GM18858 (cell line): ENCODE data around the gene ABCC4.
"Not testable (repeated sequence)": the region's sequence is repeated elsewhere in the genome, so short reads cannot be mapped to it uniquely, and the experiment has no call there.

Source experiments
- ATAC-seq: cut with Tn5 transposase; IDR thresholded peaks from one replicate; pipeline ENCODE4 v1.9.1; 2021; ENCODE audit not compliant: unreplicated experiment

The ABCC4 gene

DNA sequence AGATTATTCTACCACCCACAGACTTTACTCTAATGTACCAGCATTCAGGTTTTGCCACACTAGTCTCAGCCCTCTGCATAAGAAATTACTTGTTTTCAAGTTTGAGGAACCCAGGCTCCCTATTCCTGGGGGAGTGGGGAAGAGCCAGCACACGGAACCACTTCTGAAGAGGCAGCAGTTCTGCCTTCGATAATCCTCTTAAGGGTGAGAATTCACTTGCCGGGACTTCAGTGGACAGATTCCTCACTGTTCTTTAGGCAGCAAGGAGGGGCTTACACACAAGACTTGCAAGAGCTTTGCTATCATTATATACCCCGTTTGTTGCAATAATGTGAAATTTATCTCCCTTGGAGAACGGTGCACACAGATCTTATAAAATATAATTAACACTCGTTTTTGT is 133.1 kb downstream of the ABCC4 start:
- no peak for ATAC-seq

DNA sequence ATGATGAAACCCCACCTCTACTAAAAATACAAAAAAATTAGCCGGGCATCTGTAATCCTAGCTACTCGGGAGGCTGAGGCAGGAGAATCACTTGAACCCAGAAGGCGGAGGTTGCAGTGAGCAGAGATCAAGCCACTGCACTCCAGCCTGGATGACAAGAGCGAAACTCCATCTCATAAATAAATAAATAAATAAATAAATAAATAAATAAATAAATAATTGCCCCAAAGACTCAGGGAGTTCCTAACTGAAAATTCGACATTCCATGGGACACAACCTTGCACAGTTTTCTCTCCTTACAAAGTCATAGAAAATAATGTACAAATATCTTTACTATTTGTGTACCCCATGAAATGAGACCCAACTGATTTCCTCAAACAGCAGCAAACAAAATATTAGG is 134.2 kb downstream of the ABCC4 start:
- not testable (repeated sequence) for ATAC-seq

DNA sequence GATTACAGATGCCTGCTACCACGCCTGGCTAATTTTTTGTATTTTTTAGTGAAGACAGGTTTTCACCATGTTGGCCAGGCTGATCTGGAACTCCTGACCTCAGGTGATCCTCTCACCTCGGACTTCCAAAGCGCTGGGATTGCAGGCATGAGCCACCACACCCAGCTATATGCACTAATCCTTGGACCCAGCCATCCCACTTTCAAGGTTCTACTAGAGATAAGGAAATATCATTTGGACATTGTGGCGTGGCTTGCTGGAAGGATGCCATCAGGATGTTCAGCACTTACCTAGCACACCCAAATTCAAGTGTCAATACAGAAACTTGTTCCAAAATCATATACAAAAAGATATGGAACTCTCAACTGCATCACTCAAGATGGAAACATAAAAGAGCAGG is 136.4 kb downstream of the ABCC4 start:
- no peak for ATAC-seq

DNA sequence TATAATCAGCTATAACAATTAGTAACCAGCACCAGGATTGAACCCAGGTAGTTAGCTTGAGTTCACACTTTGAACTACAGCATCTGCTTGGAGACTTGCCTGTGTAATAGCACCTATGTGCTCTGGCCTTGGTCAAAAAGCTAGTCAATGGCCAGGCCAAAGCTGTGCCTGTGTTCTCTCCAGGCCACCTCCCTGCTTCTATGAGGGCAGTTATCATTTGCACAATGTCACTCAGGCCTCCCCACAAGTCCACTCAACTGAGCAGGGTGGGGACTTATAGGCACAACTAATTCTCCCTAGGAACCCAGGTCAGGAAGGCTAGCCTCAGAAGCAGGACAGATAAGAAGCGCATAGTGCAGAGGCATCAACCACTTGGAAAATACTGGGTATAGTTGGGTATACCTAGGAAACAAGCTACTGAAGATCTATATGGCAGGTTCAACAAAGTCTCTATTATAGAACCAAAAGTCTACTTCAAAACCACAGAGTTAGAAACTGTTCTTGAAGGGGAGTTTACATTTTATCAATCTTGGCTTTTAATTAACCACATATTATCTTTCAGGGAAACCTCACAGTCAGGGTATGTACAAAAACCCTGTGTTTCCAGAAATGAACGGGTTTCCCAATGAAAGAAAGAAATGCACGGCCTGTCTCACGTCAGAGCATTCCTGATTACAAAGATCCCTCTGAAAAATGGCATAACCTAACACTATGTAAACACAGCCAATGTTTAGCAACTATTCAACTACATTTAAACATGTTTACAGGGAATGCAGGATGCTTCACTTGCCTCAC is 140.9 kb downstream of the ABCC4 start:
- ATAC-seq: no peak

DNA sequence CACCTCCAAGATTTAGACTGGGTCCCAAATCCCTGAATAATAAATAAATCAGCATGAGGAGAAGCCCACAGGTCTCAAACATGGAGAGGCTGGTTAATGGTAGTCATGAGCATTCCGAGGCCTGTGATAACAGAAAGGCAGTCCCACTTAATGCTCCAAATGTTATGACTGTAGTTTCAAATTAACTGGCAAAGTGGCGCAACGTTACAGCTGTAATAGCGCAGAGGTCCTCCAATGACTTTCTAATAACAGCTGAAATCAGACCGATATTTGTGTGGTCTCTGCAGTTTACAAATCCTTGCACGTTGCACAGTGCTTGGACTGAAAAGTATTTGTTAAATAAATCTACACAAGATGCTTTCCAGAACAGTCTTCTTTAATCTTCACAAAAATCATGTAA is 141.8 kb downstream of the ABCC4 start:
- ATAC-seq: no peak

DNA sequence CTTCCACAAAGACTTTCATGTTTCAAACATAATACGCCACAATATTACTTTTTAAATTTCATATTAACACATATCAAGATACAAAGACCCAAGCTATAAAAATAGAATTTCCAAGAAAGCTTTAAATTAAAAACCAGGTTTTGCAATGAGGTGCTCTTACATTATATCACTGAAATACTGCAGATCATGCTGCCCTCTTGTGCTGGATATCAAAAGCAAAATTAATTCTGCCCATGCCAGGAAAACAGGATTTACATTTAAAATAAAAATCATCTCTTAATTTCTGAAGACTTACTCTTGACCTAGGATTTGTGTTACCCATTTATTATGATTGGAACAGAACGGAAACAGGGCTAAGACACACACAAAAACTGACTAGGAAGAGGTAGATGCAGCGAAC is 145.0 kb downstream of the ABCC4 start:
- no peak for ATAC-seq

DNA sequence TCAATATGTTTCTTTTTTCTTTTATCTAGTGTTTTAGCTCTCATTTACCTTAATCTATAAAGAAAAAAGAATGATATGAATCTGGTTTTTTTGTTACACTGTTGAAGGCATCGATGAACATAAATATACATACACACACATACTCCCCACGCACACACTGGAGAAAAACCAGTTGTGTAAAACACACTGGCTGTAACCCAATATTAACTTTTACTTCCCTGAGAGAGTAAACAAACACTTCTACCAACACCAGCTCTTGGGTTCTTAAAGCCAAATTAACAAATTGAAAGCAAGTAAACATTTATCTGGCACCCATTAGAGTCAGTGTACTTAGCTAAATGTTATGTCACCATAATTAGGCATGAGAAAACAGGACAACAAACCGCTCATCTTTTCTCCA is 145.7 kb downstream of the ABCC4 start:
- ATAC-seq: no peak

DNA sequence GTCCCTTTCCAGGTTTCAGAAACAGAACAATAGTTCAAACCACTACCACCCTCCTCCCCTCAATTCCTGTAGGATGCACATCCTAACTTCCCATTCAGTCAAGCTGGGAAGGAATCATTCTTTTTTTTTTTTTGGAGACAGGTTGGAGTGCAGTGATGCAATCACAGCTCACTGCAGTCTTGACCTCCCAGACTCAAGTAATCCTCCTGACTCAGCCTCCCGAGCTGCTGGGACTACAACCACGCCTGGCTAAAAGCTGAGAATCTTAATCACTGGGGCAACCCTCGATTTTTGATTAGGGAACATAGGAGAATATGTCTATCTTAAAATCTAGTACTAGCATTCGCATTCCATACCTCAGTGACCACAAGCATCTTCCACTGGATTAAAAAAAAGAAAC is 146.2 kb downstream of the ABCC4 start:
- no peak for ATAC-seq

DNA sequence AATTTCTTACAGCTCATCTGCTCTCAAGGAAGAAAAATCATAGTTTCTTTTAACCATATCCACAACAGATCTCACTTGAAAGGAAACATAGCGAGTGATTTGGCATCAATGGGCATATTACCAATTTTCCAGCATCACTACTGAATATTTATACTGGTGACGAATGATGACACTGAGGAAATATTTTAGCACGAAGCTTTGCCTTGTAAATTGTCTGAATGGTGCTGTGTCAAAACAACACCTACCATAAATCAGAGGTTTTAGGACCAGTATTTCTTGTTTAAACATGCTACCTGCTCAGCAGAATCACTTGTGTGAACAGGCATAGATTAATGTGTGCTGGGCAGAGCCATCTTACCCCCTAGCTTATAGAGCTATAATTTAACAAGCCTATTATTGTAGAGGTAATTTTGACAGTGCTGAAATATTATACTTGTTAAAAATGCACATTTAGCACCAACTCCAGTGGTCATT is 146.8 kb downstream of the ABCC4 start:
- ATAC-seq: no peak

DNA sequence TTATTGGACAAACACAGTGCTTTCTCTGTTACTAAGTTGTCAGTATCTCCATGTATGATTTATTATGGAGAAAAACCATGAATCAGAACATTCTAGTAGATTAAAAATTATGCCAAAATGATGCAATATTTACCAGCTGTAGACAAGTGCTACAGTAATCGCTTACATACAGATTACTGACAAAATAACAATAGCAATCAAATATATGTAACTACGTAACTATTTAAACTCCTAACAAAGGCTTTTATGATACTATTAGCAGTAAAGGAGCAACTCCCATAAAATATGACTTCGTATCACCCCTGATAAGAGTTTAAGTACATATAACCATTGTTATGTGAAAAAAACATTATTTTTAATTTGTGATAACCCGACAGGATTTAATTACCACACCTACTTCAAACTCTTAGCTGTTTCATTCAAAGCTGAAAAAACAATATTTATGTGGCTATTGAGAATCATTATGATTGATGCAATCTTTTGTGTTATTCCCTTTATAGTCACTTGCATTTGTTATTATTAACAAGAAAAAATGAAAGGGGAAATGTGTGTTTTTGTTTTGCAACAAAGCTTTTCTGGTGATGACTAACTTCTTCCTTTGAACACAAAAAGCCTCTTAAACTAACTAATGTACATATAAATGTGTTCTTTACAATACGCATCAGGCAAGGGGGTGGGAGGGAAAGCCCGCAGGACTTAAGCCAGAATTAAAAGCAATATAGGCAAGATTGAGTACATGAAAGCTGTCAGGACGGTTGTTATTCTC is 147.4 kb downstream of the ABCC4 start:
- no peak for ATAC-seq

DNA sequence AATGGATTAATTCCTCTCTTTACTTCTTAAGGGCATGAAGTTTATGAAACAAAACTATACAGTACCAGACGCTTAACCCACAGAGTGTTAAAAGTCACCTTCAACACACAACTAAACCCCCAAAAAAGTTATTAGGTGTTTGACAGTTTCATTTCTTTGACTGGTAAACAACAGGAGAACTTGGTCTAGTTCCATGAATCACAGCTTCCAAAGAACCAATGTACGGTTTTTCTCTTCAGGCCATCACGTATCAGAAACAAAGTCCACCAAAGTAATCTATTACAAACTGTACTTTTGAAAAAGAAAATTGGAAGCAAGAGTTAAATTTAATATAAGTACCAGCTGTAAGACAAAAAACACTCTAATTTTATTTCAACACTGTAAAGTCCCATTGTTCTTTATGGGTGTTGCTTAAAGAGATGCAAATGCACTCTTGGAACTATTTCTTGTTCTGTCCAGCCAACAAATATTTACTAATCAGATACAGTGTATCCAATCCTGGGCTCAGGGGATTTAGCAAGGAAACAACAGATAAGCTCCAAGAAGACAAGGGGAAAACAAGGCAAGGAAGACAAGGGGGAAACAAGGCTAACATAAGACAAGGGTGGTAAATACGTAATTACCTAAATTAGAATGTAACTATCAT is 149.2 kb downstream of the ABCC4 start:
- no peak for ATAC-seq

DNA sequence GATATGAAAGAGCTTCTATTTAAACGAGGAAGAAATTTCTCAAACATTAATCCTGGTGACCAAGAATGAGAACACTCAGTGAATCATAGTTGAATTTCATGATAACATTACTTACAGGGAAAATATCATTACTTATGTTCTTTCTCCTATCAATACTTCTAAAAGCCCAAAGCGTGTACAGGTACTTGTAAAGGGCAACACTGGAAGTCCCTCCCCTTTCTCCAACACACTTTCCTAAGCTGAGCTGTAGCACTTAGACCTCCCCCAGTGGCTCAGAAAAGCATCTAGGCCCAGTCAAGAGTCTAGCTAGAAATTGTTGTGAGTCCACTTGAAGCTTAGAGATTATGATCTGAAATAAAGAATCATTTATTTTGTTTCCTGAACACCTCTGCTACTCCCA is 150.7 kb downstream of the ABCC4 start:
- no peak for ATAC-seq

DNA sequence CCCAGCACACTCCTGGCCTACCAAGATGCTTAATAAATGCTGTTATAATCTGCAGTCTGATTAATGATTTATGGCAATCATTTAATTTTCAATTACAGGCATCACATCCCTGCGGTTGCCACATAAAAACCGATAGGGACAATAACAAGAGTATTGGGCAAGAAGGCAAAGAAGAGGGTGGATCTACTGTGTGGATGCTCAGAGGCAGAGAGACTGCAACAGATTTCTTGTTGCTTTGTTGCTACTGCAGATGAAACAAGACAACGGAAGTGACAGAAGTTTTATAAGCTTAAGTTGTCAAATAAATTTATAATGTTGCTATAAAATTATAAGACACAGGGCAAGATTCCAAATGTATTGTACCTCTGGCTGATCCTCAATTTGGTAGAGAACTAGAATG is 154.8 kb downstream of the ABCC4 start:
- ATAC-seq: no peak

DNA sequence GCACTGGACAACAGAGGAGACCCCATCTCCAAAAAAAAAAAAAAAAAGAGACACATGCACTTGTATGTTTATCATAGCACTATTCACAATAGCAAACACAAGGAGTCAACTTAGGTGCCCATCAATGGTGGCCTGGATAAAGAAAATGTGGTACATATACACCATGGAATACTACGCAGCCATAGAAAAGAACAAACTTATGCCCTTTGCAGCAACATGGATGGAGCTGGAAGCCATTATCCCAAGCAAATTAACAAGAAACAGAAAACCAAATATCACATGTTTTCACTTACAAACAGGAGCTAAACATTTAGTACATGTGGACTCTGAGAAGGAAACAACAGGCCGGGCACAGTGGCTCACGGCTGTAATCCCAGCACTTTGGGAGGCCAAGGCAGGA is 155.7 kb downstream of the ABCC4 start:
- no peak for ATAC-seq

DNA sequence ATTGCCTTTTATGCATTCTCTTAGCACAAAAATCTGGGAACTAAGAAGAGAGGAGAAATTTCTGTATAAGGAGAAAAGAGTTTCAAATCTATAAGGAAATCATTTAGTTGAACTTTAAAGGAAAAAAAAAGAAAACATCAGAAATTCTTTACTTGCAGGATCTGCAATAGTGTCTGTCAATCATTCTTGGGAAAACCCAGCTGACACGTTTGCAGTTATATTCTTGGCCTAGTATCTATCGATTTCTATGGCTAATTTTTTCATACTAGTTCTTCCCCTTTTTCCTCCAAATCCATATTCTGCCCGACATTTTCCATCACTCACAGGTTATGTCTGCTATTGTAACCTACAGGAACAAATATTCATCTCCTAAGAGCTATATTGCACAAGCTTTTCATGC is 160.7 kb downstream of the ABCC4 start:
- ATAC-seq: no peak

DNA sequence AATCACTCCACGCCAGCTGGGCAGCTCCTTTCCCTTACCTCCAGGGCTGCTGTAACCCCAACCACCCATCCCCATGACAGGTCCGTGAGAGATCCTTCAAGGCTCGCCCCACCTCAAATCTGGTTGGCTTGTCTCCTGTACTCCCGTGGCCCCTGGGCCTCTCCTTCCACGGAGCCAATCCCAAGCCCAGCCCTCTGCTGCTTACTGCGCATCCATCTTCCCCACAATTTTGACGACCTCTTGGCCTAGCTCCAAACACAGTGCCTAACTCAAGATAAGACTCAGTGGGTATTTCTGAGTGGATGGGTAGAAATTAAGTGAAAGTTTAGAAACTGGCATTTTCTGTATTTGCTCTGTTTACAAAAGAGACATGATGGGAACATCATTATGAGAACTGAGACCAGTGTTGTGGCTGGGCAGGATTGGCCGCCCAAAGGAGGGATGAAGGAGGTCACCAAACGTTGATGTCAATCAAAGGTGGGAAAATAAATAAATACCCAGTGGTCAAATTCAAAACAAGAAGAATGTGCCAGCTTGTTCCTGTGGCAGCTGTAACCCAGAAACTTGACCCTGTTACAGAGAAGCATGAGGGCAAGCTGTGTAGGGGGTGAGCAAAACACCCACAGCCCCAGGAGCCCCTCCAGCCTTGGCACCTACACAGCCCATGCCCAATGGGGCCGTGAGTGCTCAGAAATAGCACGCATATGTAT is 162.2 kb downstream of the ABCC4 start:
- ATAC-seq: no peak

DNA sequence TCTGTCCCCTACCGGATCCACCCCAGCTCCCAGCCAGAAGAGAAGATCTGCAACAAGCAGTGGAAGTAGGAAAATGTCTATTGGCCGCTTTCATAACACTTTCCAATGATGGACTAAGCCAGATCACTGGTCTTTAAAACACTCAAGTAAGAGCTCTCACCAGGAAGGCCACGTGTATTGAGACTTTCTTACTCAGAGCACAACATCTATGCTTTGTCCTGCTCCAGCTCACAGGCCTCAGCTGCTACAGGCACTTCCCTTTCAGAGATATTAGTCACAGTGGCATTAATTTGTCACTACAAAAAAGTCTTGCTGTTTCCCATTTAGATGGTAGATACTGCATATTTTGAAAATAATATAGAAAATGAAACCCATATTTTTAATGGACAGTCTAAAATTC is 164.2 kb downstream of the ABCC4 start:
- peak; percentile 96 for ATAC-seq

DNA sequence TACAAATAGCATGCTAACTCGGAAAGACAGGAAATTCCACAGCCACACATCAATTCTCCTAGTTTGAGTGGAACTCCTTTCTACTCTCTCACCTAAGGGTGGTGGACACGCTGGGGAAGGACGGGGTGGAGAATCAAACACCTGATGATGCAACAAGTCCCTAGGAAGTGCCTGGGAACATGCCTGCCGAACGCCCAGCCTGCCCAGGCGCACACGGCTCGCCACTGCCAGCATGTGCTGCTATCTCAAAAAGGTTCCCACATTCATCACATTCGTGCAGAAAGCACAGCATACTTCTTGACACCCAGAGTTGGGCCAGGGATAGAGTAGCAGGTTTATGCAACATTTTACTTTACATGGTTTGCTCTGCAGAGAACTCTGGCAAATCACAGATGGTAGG is 164.6 kb downstream of the ABCC4 start:
- no peak for ATAC-seq

DNA sequence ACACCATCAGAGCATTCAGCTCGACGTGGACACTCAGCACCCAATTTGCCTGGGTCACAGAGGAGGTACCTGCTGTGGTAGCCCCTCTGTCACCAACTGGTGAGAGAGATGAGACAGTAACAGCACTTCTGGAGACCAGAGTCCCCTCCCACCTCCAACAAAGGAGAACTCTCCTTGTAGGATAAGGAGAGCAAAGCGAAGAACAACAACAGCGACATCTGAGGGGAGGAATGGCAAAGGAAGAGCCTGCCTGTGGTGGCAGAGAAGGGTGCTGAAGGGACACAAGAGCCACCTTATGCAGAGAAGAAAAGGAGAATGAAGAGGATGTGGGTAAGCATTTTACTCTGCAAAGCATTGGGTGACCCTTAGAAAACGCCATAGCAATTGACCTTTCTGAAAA is 167.8 kb downstream of the ABCC4 start:
- no peak for ATAC-seq

DNA sequence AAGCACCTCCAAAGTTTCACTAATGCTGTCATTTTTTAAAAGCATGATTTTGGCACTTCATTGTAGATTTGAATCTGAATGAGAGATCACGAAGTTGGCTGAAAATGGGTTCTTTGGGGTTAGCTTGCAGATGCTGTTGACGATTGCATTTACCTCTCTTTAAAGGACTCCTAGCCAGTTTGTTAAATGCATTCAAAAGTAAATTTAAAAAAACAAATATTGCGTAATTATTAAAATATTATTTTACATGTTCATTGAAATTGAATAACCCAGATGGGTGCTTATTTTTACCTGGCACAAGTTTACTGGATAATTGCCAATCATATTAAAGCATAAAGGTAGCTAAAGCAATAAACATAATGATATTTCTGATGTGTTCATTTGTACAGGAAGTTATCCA is 172.2 kb downstream of the ABCC4 start:
- ATAC-seq: no peak

DNA sequence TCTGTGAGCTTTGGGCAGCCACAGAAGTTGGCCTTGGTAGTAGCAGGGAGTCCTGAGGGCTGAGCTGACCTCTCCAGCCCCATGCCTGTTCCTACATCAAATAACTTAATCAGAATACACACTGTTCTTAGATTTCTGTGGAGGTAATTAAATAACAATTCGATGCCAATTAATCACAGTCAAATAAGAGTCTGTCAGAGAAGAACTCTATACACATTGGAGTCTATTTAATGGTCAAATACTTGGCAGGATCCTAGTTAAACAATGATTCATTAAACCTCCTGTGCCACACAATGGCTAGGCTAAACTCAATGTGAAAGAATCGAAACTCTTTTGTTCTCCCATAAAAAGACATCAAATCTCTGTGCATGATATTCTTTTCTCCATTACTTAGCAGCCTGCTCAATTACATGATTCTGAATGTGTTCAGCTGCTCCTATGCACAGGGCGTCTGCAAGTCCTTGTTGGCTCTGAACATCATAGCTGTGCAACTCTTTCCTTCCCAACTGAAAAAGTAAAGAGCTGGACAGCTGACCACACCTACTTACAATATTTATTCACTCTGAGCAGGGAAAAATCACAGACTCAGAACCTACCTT is 173.1 kb downstream of the ABCC4 start:
- ATAC-seq: no peak
